ENCODE results near the gene MRC1.

- TF ChIP-seq TIGD3 (CRISPR knock-in tag; IDR thresholded peaks at IDR 0.05; ENCODE audit: borderline replicate concordance) (no peak), FOXP4 (CRISPR knock-in tag; IDR thresholded peaks at IDR 0.05) (no peak), MEIS2 (CRISPR knock-in tag; IDR thresholded peaks at IDR 0.05) (no peak), ZBTB8A (CRISPR knock-in tag; IDR thresholded peaks at IDR 0.05; ENCODE audit: borderline replicate concordance, low read depth) (no peak), FOSL2 (CRISPR knock-in tag; IDR thresholded peaks at IDR 0.05) (no peak), MAX (IDR thresholded peaks at IDR 0.05) (no peak), ZBTB49 (CRISPR knock-in tag; IDR thresholded peaks at IDR 0.05; ENCODE audit: borderline replicate concordance) (no peak), NR2C2 (CRISPR knock-in tag; IDR thresholded peaks at IDR 0.05; ENCODE audit: borderline replicate concordance) (no peak), ESRRA (CRISPR knock-in tag; IDR thresholded peaks at IDR 0.05; ENCODE audit: low read depth) (no peak), BRF2 (CRISPR knock-in tag; IDR thresholded peaks at IDR 0.05) (no peak), ZNF75D (CRISPR knock-in tag; IDR thresholded peaks at IDR 0.05; ENCODE audit: borderline replicate concordance) (no peak)
These were observed 18.5 kb upstream of the MRC1 start for GRCh38 chr10:17790651-17791050.

All from HepG2 (cell line).